Type B pancreatic cell (in vitro differentiated cells): Measurements from ENCODE around the gene STAM. TPM values are rescaled to one million over a fixed set of nuclear protein-coding genes. Genes with fewer than 3 reads are reported as not detected.

Experiments
- DNase-seq: peaks from one replicate; pipeline ENCODE4 v3.0.0; 2021; ENCODE audit warnings: mixed read lengths; ENCODE audit not compliant: unreplicated experiment; ENCODE audit errors: extremely low spot score
- H3K27ac Mint-ChIP-seq: 2 replicates; pipeline ENCODE4 v1.8.0; 2021; ENCODE audit warnings: mild to moderate bottlenecking, mixed read lengths
- H3K27me3 Mint-ChIP-seq: 2 replicates; pipeline ENCODE4 v1.8.0; 2021; ENCODE audit warnings: mixed read lengths
- H3K36me3 Mint-ChIP-seq: 2 replicates; pipeline ENCODE4 v1.8.0; 2021; ENCODE audit warnings: mixed read lengths
- H3K4me1 Mint-ChIP-seq: one replicate; pipeline ENCODE4 v1.8.0; 2021; ENCODE audit warnings: mixed read lengths; ENCODE audit not compliant: unreplicated experiment
- H3K4me3 Mint-ChIP-seq: 2 replicates; pipeline ENCODE4 v1.8.0; 2021; ENCODE audit warnings: mild to moderate bottlenecking, mixed read lengths
- H3K9me3 Mint-ChIP-seq: 2 replicates; pipeline ENCODE4 v1.8.0; 2021; ENCODE audit warnings: mixed read lengths
- long read RNA-seq: library from polyadenylated mRNA; unstranded; transcript quantifications from one replicate; pipeline ENCODE4 v2.0.0, GENCODE V29; 2020
- total RNA-seq: library from RNA; stranded (reverse); gene quantifications from 2 replicates; pipeline ENCODE4 v1.2.1, GENCODE V29; 2021; ENCODE audit warnings: low replicate concordance
- TF ChIP-seq, protein P1 (sequence below): fragments of 200-600 bp; sonication (generic); conservative IDR thresholded peaks from 2 replicates; pipeline ENCODE4 v1.5.0; 2021; ENCODE audit warnings: antibody characterized with exemption, mild to moderate bottlenecking

STAM gene
- 22.2 and 26.3 TPM in 2 replicates for total RNA-seq
- long read RNA-seq, transcript STAM-202 (14 exons, 2,972 nt), result major isoform, 63 of 86 reads
- long read RNA-seq, partial matches to known transcripts, result 8 of 86 reads
- long read RNA-seq, other reads (novel, unspliced or antisense), result 15 of 86 reads

DNA sequence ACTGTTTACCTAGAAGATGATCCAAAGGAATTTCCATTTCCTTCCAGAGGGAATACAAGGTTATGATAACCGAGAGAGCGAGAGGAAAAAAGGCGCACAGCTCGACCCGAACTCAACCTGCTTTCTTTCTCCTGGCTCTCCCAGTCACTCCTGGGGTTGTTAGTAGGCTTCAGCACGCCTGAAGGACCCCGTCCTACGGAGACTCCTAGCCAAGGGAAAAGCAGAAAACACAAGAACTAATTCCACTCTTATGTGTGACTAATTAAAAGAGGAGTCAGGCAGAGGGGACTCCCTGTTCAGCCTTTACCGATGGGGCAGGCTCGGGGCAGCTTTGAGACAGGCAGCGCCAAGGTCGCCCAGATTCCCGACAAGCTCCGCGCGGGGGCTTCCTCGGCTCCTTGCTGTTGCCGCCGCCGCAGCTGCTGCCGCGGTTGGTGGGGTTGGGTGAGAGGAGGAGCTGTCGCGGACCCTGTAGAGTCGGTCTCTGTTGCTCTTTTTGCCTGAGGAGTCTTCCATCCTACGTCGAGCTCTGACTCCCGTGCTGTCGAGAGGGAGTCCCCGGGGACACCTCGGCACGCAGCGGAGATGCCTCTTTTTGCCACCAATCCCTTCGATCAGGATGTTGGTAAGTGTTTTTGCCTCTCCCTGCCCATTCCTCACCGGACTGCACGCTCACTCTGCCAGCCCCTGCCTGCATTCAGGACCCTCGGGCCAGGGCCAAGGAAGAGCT lies at the start of gene STAM:
STAM (plus strand) TSS at position 397 of the 730 bp plus-strand sequence; CDS start at position 586, 189 bp downstream.
- peak within 1 kb of the TSS; percentile 100 for H3K27ac Mint-ChIP-seq
- peaks cover 23% of the 10 kb centered on the region for H3K4me1 Mint-ChIP-seq
- TF ChIP-seq, protein P1, sequence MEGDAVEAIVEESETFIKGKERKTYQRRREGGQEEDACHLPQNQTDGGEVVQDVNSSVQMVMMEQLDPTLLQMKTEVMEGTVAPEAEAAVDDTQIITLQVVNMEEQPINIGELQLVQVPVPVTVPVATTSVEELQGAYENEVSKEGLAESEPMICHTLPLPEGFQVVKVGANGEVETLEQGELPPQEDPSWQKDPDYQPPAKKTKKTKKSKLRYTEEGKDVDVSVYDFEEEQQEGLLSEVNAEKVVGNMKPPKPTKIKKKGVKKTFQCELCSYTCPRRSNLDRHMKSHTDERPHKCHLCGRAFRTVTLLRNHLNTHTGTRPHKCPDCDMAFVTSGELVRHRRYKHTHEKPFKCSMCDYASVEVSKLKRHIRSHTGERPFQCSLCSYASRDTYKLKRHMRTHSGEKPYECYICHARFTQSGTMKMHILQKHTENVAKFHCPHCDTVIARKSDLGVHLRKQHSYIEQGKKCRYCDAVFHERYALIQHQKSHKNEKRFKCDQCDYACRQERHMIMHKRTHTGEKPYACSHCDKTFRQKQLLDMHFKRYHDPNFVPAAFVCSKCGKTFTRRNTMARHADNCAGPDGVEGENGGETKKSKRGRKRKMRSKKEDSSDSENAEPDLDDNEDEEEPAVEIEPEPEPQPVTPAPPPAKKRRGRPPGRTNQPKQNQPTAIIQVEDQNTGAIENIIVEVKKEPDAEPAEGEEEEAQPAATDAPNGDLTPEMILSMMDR, result no peak
- H3K36me3 Mint-ChIP-seq, result peaks cover 4% of the 10 kb centered on the region
- H3K4me3 Mint-ChIP-seq, result peak within 1 kb of the TSS; percentile 97
- H3K9me3 Mint-ChIP-seq, result no peaks in the 10 kb centered on the region
- H3K27me3 Mint-ChIP-seq, result no peaks in the 10 kb centered on the region
- peak; percentile 92 for DNase-seq

DNA sequence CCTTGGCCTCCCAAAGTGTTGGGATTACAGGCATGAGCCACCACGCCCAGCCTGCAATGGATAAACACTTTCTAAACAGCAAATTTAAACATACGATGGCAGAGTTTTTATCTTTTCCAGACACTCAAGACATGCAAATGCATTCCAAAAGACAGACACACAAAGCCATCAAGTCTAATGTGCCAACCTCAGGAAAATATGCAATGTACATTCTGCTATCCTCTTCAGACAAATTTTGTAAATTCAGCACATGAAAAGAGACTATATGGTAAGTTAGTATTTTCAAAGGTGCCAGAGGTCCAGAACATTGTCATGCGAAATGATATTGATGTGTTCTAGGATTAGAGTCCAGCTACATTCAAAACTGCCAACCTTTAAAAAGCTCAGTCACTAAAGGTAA lies 46.6 kb upstream of the STAM start:
- Mint-ChIP-seq H3K9me3 (no peaks in the 10 kb centered on the region), H3K4me1 (peaks cover 3% of the 10 kb centered on the region), H3K36me3 (peaks cover 3% of the 10 kb centered on the region), H3K27ac (no peak overlapping the region), H3K27me3 (no peaks in the 10 kb centered on the region), H3K4me3 (no peak overlapping the region)
- TF ChIP-seq, protein P1, result no peak
- no peak for DNase-seq

DNA sequence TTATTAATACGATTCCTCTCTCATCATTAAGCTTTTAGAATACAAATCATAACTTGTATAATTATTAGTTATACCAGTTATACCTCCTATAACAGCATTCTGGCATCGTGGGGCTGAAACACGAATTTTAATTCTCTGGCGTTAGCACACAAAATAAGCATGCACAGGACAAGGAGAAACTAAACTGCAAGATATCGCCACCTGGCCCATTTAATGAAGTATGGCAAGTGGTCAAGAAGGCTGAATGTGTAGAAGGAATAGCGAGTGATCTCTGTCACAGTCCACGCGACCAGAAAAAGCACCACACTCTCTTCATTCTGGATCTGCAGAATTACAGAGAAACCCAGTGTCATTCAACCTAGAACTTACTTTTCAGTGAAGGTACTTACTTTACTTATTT lies 44.9 kb upstream of the STAM start:
- no peak overlapping the region for H3K4me3 Mint-ChIP-seq
- no peak overlapping the region for H3K27ac Mint-ChIP-seq
- TF ChIP-seq, protein P1, result peak; percentile 62
- H3K4me1 Mint-ChIP-seq, result peaks cover 3% of the 10 kb centered on the region
- H3K36me3 Mint-ChIP-seq, result peaks cover 3% of the 10 kb centered on the region
- no peak for DNase-seq
- no peaks in the 10 kb centered on the region for H3K27me3 Mint-ChIP-seq
- H3K9me3 Mint-ChIP-seq, result no peaks in the 10 kb centered on the region

DNA sequence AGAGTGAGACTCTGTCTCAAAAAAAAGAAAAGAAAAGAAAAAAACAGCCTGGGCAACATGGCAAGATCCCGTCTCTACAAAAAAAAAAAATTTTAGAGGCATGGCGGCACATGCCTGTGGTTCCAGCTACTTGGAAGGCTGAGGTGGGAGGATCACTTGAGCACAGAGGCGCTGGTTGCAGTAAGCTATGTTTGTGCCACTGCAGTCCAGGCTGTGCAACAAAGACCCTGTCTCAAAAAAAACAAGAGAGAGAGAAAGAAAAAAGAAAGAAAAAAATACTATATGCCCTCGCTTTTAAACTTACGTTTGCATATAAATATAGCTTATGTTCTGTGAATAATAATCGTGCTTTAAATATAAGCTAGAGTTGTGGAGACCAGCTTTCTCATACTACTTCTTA lies 38.0 kb upstream of the STAM start:
- Mint-ChIP-seq H3K36me3 (no peaks in the 10 kb centered on the region), H3K27me3 (peaks cover 5% of the 10 kb centered on the region), H3K9me3 (no peaks in the 10 kb centered on the region), H3K4me1 (peaks cover 5% of the 10 kb centered on the region), H3K27ac (no peak overlapping the region), H3K4me3 (no peak overlapping the region)
- TF ChIP-seq, protein P1, result no peak
- DNase-seq, result no peak

DNA sequence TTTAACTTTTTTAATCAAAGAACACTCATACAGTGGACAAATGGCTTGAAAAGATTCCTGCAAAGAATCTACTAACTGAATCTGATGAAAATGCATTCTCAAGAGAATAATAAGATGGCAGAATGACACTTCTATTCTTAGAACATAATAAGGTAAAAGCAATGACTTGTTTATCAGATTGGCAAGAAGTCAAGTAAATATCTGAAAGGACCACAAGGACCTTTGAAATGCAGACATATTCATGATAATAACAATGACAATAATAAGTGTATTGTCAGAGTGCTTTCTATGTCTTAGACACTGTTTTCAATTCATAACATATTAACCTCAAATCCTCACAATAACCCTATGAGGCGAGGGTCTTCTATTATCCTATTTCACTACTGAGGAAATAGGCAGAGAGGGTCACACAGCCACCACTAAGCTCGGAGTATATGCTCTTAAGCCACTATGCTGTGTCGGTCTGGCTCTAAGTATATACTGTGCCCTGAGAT lies 37.4 kb upstream of the STAM start:
- no peaks in the 10 kb centered on the region for H3K9me3 Mint-ChIP-seq
- peaks cover 5% of the 10 kb centered on the region for H3K27me3 Mint-ChIP-seq

More for the DNA sequence above, 37.4 kb upstream of the STAM start:
- Mint-ChIP-seq H3K4me3 (no peak overlapping the region), H3K4me1 (peaks cover 5% of the 10 kb centered on the region), H3K36me3 (no peaks in the 10 kb centered on the region), H3K27ac (no peak overlapping the region)
- TF ChIP-seq, protein P1, result no peak
- DNase-seq, result no peak
